C4-2B (cell line): Measurements from ENCODE around the gene PTPRA.

Source experiments
- ZFX ChIP-seq: fragments of 450-650 bp; IDR thresholded peaks from 2 replicates; pipeline ENCODE4 v1.6.1; 2017
- TF ChIP-seq, protein P1 (sequence below): fragments of 450-650 bp; conservative IDR thresholded peaks from 2 replicates; pipeline ENCODE4 v1.5.1; 2017; ENCODE audit warnings: mild to moderate bottlenecking

DNA sequence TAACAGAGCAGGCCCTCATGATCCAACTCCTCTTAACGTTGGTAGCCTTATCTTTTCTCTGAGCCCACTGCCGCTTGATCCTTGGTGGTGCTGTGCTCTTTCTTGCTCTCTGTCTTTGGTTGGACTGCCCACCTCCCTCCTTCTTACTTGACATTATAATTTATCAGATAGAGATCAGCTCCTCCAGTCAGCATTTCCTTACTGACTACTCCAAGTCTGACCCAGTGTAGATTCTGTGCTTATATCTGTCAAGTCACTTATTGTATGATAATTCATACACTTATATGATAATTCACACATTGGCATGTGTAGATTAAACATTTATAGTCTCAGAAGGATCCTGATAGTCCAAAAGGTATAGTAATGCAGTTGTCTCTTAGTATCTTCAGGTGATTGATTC is 18.1 kb downstream of the PTPRA start:
- TF ChIP-seq ZFX, result no peak
- TF ChIP-seq, protein P1, sequence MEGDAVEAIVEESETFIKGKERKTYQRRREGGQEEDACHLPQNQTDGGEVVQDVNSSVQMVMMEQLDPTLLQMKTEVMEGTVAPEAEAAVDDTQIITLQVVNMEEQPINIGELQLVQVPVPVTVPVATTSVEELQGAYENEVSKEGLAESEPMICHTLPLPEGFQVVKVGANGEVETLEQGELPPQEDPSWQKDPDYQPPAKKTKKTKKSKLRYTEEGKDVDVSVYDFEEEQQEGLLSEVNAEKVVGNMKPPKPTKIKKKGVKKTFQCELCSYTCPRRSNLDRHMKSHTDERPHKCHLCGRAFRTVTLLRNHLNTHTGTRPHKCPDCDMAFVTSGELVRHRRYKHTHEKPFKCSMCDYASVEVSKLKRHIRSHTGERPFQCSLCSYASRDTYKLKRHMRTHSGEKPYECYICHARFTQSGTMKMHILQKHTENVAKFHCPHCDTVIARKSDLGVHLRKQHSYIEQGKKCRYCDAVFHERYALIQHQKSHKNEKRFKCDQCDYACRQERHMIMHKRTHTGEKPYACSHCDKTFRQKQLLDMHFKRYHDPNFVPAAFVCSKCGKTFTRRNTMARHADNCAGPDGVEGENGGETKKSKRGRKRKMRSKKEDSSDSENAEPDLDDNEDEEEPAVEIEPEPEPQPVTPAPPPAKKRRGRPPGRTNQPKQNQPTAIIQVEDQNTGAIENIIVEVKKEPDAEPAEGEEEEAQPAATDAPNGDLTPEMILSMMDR, result no peak
